ENCODE results near the gene PTS.

- no peak for TF ChIP-seq CTCF (IDR thresholded peaks at IDR 0.05 in 4 of 5, conservative IDR thresholded peaks at IDR 0.05 in 1 of 5)
- no peak for TF ChIP-seq POLR2A (IDR thresholded peaks at IDR 0.05)
These were observed 11.8 kb downstream of the PTS start for GRCh38 chr11:112238041-112238440.
